GM19239 (cell line): Measurements from ENCODE around the gene C1orf116.

Source experiments
- DNase-seq: peaks from one replicate; pipeline ENCODE4 v3.0.0; 2011; ENCODE audit warnings: low spot score; ENCODE audit not compliant: insufficient read length
- FAIRE-seq: peaks from 2 replicates; lab custom pipeline; 2011; peaks lifted over from hg19 to GRCh38; lab: Jason Lieb, UNC

C1orf116 gene

DNA sequence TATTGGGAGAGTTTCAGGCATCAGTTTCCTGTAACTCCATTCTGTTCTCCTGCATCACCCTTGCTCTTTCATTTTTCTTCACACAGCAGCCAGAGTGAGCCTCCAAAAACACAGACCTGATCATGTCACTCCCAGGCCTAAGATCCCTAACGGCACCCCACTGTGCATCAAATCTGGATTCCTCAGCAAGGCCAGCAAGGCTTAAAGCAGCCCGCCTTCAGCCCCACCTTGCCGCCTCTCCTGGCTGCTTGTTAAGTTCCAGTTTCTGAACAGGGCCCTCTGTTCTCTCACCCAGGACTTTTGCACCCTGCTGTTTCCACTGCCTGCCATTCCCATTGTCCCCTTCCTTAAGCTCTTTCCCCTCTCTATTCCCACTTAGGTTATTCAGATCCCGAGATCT, 29.3 kb downstream of the C1orf116 start:
- FAIRE-seq (no peak), DNase-seq (no peak)

DNA sequence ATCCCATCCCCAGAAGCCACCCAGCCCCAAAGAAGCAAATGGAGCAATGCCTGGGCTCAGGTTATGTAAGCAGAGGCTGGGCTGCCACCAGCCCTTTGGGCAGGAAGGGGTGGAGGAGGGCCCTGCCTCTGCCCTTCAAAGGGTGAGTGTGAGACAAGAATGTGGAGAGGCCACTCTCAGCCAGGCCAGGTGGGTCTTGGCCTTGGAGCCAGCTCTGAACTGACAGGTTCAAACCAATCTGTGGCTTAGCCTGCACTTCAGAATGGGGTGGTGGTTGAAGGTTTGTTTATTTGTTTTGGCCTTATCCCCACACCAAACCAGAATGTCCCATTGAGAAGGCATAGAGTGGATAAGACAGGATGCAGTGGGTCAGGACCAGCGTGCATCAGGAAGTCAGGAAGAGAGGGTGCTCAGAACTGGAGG, 29.8 kb downstream of the C1orf116 start:
- DNase-seq (no peak), FAIRE-seq (no peak)

DNA sequence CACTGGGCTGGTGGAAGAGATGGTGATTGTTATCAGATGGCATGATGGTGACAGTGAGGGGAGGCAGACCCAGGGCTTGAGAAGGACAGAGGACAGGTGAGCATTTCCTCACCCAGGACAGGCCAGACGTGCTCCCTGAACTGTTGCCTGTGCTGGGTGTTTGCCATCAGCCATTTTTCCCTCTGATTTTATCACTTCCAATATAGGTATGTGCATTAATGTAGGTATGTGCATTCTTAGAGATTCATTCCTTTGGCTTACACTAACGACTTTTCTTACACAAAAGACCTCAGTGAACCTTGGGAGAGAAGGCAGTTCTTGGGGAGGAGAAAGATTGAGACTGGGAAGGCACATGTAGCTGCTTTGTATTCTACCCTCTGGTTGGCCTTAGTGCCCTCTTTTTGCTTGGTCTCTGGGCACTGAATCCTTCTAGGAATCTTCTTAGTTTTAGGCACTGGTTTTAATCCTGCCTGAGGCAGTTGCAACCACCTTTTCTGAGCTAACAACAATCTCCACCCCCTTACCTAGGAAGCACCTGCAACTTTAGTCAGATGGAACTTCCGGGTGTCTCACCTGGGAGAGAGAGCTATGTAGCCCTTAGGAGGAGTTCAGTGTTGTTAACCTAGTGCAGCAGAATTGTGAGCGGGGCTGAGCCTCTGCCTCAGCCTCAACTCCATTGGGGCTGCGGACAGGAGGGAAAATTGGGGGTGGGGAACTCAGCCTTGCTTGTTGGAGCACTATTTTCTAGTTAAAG, 30.9 kb downstream of the C1orf116 start:
- FAIRE-seq = no peak
- DNase-seq = no peak

DNA sequence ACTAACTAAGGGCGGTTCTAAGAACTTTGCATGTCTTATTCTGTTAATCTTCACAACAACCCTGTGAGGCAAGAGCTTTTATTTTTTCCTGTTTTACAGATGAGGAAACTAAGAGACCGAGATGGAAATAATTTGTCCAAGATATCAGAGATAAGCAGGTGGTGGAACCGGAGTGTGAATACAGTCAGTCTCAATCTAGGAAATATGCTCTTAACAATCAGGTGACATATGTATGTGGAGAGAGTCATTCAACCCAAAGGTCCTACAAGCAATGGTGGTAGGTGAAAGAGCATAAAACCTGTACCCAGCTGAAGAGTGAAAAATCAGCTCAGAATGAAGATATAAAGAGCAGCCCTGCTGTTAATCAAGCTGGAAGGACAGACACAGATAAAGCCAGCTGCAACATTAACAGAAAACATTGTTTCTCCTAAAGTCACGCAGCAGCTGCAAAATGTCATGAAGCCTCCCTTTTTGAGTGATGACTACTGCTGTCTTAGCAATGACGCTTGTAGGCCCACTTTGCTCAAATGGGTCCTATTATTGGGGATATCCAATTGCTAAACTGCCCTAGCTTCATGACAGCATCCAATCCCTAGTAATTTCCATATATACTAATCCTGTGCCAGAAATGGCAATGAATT, 31.8 kb downstream of the C1orf116 start:
- no peak for FAIRE-seq
- DNase-seq = no peak

DNA sequence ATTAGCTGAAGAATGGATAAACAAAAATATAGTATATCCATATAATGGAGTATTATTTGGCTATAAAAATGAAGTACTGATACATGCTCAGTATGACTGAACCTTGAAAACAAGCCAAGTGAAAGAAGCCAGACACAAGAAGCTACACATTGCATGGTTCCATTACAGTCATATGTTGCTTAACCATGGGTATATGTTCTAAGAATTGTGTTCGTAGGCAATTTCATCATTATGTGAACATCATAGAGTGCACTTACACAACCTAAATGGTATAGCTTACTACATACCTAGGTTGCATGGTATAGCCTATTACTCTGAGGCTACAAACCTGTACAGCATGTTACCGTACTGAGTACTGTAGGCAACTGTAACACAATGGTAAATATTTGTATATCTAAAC, 33.7 kb downstream of the C1orf116 start:
- FAIRE-seq (no peak), DNase-seq (no peak)

DNA sequence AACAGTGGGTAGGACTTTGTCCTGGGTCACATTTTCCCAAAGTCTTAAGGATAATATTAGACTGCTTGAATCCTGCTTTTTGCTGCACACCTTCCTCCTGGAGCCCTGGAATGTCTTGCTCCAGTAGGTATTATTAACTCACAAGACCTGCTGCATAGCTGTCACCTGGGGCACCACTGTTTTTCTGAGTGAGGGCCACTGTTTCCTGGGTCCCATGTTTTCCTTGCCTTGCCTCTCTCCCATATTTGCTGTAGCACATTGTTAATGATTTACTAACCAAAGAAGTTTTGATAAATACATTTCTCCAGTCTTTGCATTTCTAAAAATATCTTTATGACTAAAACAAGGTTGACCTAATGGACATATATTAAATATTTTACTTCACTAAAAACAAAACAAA, 39.8 kb downstream of the C1orf116 start:
- FAIRE-seq (no peak), DNase-seq (no peak)

DNA sequence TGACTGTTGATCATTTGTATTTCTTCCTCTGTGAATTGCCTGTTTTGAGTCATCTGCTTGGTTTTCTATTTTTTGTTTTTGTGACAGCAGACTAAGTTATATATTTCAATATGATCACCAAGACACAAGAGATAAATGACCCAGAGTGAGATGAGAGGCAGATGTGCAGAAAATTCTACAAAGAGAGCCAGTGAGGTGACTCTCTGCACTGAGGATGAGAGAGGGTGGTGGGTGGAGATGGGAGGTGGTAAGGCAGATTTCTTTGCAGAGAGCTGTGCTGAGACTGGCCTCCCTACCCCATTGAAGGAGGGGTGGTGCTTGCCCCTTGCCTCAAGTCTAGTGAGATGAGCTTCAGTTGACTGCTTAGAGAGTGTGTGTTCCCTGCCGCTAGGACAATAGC, 44.7 kb downstream of the C1orf116 start:
- no peak for DNase-seq
- no peak for FAIRE-seq

DNA sequence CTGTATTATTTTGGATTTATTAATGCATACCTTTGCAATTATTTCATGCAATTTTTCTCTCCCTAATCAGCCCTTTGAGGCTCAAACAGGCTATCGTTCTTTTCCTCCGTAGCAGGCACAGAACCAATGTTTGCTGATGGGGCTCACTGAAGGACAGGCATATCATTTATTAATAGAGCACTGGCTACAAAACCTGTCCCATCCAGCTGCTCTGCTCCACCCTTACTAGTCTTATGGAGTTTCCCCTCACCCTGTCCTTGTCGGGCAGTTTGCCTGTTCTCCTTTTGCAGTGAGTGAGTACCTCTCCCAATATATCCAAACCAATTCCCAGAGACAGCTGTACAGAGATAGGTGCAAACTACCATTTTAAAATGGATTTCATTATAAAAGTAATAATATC, 45.7 kb downstream of the C1orf116 start:
- DNase-seq (no peak), FAIRE-seq (no peak)

DNA sequence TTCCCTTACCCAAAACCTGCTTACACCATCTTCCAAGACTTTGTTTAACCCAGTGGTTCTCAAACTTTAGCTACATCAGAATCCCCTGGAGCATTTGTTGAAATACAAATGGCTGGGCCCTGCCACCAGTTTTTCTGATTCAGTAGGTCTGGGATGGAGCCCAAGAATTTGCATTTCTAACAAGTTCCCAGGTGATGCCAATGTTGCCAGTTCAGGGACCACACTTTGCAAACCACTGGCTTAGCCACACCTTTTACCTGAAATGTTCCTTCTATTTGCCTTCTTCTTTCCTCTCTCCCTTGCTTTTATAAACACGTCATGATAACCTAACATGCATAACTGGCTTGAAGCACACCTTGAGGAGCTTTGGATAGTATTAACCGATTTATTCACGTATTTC, 46.2 kb downstream of the C1orf116 start:
- DNase-seq = no peak
- no peak for FAIRE-seq

DNA sequence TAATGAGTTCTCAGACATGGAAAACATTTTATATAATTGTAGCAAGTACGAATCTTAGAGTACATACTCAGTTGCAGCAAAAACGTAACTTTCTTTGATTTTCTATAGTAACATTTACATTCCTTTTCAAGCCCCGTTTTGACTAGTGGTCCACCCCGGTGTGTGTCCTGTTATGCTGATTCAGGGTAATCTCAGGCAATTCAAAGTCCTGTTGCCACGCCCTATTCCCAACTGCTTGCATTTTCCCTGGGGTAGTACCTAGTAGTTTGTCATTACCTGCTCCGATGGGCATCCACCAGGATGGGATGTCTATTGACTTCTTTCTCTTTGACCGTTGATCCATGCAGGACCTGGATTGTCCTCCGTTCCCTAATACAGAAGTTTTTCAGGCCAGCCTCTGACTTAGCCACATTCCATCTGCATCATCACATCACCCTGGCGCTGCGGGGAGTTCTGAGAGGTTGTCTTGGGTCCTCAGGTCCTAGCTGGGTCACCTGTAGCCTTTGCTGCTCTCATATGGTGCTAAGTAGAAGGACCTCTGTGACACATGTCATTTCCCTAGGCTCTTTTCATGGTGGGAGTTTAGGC, 47.3 kb downstream of the C1orf116 start:
- DNase-seq (no peak), FAIRE-seq (no peak)

DNA sequence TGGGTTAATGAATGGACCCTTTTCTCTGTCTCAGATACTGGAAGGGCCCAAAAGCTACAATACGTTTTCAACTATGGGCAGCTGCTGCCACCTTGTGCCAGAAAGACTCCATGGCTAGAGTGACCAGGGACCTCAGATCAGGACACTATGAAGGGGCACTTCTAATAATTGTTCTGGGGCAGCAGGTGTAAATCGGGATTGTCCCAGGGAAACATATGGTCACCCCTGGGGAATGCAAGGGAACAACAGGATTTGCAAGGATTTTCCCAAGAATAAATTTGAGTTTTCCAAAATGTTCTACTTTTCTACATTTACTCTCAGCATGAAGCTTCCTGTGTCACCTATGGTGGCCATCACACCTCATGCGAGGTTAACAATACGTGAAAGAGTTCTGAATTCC, 50.3 kb downstream of the C1orf116 start:
- FAIRE-seq = peak; percentile 88

DNA sequence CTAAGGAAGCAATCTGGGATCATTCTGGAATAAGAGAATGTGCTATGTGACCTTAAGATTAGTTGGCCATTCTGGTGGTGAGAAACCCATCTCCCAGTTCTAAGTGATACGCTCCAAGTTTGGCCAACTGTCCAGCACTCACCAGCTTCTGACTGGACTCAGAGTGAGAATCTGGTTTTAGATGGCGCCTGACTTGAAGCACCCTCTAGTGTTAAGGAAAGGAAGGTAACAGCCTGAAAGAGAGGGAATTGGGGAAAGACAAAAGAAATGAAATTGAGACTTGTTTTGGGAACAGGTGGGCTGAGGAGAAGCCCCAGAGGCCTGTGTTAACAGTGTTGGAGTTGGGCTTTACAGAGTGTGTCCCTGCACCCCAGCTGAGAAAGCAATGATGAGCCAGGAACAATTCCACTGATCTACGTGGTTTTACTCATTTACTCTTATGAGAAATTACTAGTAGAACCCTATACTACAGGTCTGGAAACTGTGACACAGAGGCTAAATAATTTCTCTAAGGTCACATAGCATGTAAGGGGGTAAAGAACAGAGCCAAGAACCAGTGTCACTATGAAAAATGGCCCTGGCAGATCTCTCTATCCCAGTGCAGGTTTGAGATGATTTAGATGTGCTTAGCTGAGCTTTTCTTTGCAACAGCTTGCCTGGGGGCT, 53.0 kb downstream of the C1orf116 start:
- DNase-seq (no peak), FAIRE-seq (peak; percentile 77)

More for the DNA sequence above, 50.3 kb downstream of the C1orf116 start:
- DNase-seq = peak; percentile 49

DNA sequence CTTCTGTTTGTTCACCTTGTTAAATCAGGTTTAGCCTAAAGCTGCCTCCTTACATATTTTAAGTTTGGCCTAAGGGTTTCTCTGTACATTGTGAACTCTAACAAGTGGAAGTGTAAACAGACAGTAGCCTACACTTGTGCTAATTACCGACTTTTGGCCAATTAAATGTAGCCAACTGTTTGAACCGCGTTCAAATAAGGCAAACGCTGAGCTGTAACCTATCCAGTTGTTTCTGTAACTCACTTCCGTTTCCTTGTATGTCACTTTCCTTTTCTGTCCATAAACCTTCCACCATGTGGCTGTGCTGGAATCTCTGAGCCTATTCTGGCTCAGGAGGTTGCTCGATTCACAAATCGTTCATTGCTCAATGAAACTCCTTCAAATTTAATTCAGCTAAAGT, 54.3 kb downstream of the C1orf116 start:
- DNase-seq (no peak), FAIRE-seq (no peak)

DNA sequence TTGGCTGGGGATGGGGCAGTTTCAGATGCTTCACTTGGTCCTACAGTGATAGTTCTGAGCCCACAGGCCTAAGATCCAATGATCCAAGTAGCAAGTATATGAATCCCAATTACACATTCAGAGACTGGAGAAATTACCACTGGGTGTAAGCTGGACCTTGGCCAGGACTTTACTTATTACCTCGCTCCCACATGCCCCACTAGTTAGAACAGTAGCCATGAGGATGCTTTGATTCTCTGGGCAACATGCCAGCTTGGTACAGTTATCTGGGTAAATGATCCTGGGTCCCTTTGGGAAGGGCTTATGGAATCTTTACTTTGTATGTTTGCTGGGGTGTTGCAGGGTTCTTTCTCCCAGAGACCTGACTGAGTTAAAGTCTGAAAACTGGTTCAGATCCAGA, 57.2 kb downstream of the C1orf116 start:
- no peak for DNase-seq
- no peak for FAIRE-seq

DNA sequence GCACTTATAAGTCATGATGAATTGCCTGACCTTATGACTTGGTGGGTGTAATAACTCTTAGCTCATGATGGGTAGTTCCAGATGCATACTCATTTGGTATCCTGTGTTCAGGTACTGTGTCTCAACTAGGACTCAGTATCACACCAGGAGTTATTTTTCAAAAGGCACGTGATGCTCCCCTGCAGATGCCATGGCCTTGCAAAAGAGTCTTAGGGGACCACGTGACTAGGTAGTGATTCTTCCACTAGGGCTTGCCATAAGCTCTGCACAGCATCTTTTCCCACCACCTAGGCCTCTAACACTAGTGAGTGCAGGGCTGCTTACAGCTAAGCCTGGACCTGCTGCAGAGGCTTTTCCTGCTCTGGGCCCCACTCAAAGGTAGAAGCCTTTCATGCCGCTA, 58.4 kb downstream of the C1orf116 start:
- DNase-seq (no peak), FAIRE-seq (no peak)

DNA sequence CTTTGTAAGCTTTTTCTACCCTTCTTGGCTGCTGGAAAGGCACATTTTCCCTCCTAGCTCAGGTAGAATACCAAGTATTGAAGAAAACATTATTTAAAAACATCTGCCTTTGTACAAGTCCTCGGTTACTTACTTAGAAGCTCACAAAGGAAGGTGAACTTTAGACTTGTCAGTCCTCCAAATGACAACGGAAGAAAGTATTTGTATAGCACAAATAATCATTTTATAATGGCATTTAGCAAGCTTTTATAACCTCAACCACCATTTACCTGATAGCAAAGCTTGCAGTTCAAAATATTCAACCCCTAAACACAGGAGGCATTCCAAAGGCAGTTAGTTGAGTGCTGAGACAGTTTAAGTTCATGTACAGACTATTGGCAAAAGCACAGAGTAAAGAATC, 59.8 kb downstream of the C1orf116 start:
- FAIRE-seq = no peak

DNA sequence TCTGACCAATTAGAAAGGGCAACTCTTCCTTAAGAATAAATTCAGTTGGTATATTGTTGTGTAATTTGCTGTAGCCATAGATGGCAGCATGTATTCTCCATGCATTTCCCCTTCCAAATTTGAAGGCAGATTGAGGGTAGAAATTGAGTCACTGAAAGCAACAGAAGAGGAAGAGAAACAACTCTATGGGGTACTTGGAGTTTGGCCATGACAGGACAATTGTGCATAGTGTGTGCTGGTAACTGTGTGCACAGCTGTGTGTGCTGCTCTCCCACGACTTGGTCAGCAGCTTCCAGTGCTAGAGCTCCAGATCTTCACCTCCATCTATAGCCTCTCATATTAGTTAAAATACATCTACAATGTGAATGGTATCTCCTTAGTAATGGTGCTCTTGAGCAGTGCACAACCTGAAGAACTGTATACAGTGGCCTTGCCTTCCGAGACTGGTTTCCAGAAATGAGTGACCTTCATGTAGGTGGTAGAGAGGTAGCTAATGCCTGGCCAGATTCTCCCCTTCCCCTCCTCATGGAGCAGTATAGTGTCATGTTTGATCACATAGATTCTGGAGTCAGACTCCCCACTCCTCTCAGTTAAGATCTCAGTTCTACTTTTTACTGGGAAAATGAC, 61.4 kb downstream of the C1orf116 start:
- peak; percentile 84 for FAIRE-seq
- no peak for DNase-seq

More for the DNA sequence above, 59.8 kb downstream of the C1orf116 start:
- DNase-seq = no peak

DNA sequence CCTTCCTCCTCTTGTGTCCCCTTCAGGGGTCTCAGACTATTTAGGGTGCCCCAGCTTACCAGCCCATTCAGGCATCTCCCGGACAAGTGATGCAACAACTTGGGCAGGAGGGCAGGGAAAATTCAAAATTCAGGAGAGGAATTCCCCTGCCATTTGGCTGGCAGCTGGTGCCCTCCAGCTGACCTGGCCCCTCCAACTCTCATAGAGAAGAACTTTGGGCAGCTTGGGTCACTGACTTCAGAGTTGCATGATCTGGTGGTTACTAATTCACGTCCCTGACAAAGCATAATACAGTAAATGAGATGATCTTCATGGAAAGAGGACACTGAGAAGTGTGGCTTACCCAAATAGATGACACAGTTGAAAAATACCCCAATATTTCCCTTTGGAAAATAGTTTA, 62.1 kb downstream of the C1orf116 start, which contains the start of gene FCAMR:
TSS of gene FCAMR (minus strand) at position 15 of the 400 bp plus-strand sequence. CDS start 335 bp downstream, outside the sequence.
- no peak for DNase-seq
- peak; percentile 49 for FAIRE-seq

DNA sequence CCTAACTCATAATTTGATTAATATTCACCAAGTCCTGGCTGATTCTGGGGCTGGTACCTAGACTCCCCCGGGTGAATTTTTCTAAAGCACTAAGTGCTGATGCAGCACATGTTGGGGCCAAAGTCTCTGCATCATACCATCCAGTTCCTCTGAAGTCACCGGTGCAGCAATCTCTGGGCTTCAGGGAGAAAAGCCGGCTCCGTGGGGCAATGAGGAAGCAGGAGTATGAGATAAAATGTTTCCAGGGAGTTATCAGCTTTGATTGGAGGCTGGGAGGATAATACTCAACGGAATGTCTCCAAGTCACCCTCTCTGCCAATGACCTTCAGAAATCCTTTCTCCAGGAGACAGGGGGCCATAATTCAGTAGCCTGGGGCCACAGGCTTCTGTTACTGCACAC, 63.5 kb downstream of the C1orf116 start:
- FAIRE-seq (no peak), DNase-seq (no peak)
